ENCODE results near the gene MSL1.

MSL1 gene

GRCh38 chr17:40113110-40113906 lies 8.5 kb upstream of the MSL1 start:
- Histone ChIP-seq H3K36me3 (ENCODE audit: control insufficient read depth in 1 of 2, insufficient read depth in 2 of 2, low read length in 2 of 2) (no peaks in the 10 kb centered on the region), H3K9me3 (ENCODE audit: control insufficient read depth in 1 of 2, low read length in 2 of 2) (no peaks in the 10 kb centered on the region), H3K9ac (ENCODE audit: low read depth in 1 of 2, low read length in 2 of 2) (peak overlapping the region; percentile 65 to 70), H3K27ac (ENCODE audit: low read depth, low read length) (peak overlapping the region; percentile 69), H3K4me3 (ENCODE audit: low read depth in 1 of 2, low read length in 2 of 2) (peak overlapping the region; percentile 75), H3K27me3 (ENCODE audit: control insufficient read depth in 1 of 2, insufficient read depth in 2 of 2, low read length in 2 of 2) (no peaks in the 10 kb centered on the region), H3K4me1 (ENCODE audit: control insufficient read depth in 1 of 2, insufficient read depth in 2 of 2, low read length in 2 of 2) (peaks cover 55% of the 10 kb centered on the region in 2 donors)

GRCh38 chr17:40113907-40114245 lies 7.9 kb upstream of the MSL1 start:
- H3K4me3 ChIP-seq (ENCODE audit: low read depth in 1 of 2, low read length in 2 of 2): peak overlapping the region in 1 of 2 donors; percentile 75
- peak overlapping the region; percentile 69 for H3K27ac ChIP-seq (ENCODE audit: low read depth, low read length)
- peaks cover 50% of the 10 kb centered on the region in 2 donors for H3K4me1 ChIP-seq (ENCODE audit: control insufficient read depth in 1 of 2, insufficient read depth in 2 of 2, low read length in 2 of 2)
- no peaks in the 10 kb centered on the region for H3K27me3 ChIP-seq (ENCODE audit: control insufficient read depth in 1 of 2, insufficient read depth in 2 of 2, low read length in 2 of 2)
- no peaks in the 10 kb centered on the region for H3K9me3 ChIP-seq (ENCODE audit: control insufficient read depth in 1 of 2, low read length in 2 of 2)
- H3K36me3 ChIP-seq (ENCODE audit: control insufficient read depth in 1 of 2, insufficient read depth in 2 of 2, low read length in 2 of 2): no peaks in the 10 kb centered on the region
- peak overlapping the region; percentile 61 to 70 for H3K9ac ChIP-seq (ENCODE audit: low read depth in 1 of 2, low read length in 2 of 2)

- Histone ChIP-seq H3K9me3 (ENCODE audit: control insufficient read depth in 1 of 2, low read length in 2 of 2) (no peaks in the 10 kb centered on the region), H3K36me3 (ENCODE audit: control insufficient read depth in 1 of 2, insufficient read depth in 2 of 2, low read length in 2 of 2) (no peaks in the 10 kb centered on the region), H3K27me3 (ENCODE audit: control insufficient read depth in 1 of 2, insufficient read depth in 2 of 2, low read length in 2 of 2) (no peaks in the 10 kb centered on the region), H3K9ac (ENCODE audit: low read depth in 1 of 2, low read length in 2 of 2) (no peak overlapping the region), H3K4me3 (ENCODE audit: low read depth in 1 of 2, low read length in 2 of 2) (no peak overlapping the region), H3K4me1 (ENCODE audit: control insufficient read depth in 1 of 2, insufficient read depth in 2 of 2, low read length in 2 of 2) (peaks cover 38% of the 10 kb centered on the region in 2 donors), H3K27ac (ENCODE audit: low read depth, low read length) (no peak overlapping the region)
Observed at GRCh38 chr17:40115101-40115436, 6.7 kb upstream of the MSL1 start.

- H3K27me3 ChIP-seq (ENCODE audit: control insufficient read depth in 1 of 2, insufficient read depth in 2 of 2, low read length in 2 of 2): no peaks in the 10 kb centered on the region
- H3K9me3 ChIP-seq (ENCODE audit: control insufficient read depth in 1 of 2, low read length in 2 of 2): no peaks in the 10 kb centered on the region
- peaks cover 11 to 21% of the 10 kb centered on the region in 2 donors for H3K4me1 ChIP-seq (ENCODE audit: control insufficient read depth in 1 of 2, insufficient read depth in 2 of 2, low read length in 2 of 2)
- peaks cover 8 to 13% of the 10 kb centered on the region in 2 donors for H3K36me3 ChIP-seq (ENCODE audit: control insufficient read depth in 1 of 2, insufficient read depth in 2 of 2, low read length in 2 of 2)
- H3K27ac ChIP-seq (ENCODE audit: low read depth, low read length): peak overlapping the region; percentile 87
- peak overlapping the region; percentile 92 to 94 for H3K9ac ChIP-seq (ENCODE audit: low read depth in 1 of 2, low read length in 2 of 2)
- peak overlapping the region; percentile 92 to 98 for H3K4me3 ChIP-seq (ENCODE audit: low read depth in 1 of 2, low read length in 2 of 2)
Observed at GRCh38 chr17:40122136-40122998, 596 bp downstream of the MSL1 start.

GRCh38 chr17:40122999-40123810 lies 1.4 kb downstream of the MSL1 start:
- Histone ChIP-seq H3K9ac (ENCODE audit: low read depth in 1 of 2, low read length in 2 of 2) (peak overlapping the region; percentile 92), H3K27me3 (ENCODE audit: control insufficient read depth in 1 of 2, insufficient read depth in 2 of 2, low read length in 2 of 2) (no peaks in the 10 kb centered on the region), H3K36me3 (ENCODE audit: control insufficient read depth in 1 of 2, insufficient read depth in 2 of 2, low read length in 2 of 2) (peaks cover 8 to 20% of the 10 kb centered on the region in 2 donors), H3K4me3 (ENCODE audit: low read depth in 1 of 2, low read length in 2 of 2) (peak overlapping the region; percentile 92 to 98), H3K9me3 (ENCODE audit: control insufficient read depth in 1 of 2, low read length in 2 of 2) (no peaks in the 10 kb centered on the region), H3K4me1 (ENCODE audit: control insufficient read depth in 1 of 2, insufficient read depth in 2 of 2, low read length in 2 of 2) (peaks cover 11 to 21% of the 10 kb centered on the region in 2 donors), H3K27ac (ENCODE audit: low read depth, low read length) (peak overlapping the region; percentile 87)

- H3K9me3 ChIP-seq (ENCODE audit: control insufficient read depth in 1 of 2, low read length in 2 of 2): no peaks in the 10 kb centered on the region
- H3K4me1 ChIP-seq (ENCODE audit: control insufficient read depth in 1 of 2, insufficient read depth in 2 of 2, low read length in 2 of 2): peaks cover 11 to 21% of the 10 kb centered on the region in 2 donors
- H3K36me3 ChIP-seq (ENCODE audit: control insufficient read depth in 1 of 2, insufficient read depth in 2 of 2, low read length in 2 of 2): peaks cover 8 to 20% of the 10 kb centered on the region in 2 donors
- H3K9ac ChIP-seq (ENCODE audit: low read depth in 1 of 2, low read length in 2 of 2): peak overlapping the region; percentile 92
- H3K27ac ChIP-seq (ENCODE audit: low read depth, low read length): peak overlapping the region; percentile 87
- peak overlapping the region; percentile 92 to 98 for H3K4me3 ChIP-seq (ENCODE audit: low read depth in 1 of 2, low read length in 2 of 2)
- H3K27me3 ChIP-seq (ENCODE audit: control insufficient read depth in 1 of 2, insufficient read depth in 2 of 2, low read length in 2 of 2): no peaks in the 10 kb centered on the region
Observed at GRCh38 chr17:40123811-40124114, 2.0 kb downstream of the MSL1 start.

- Histone ChIP-seq H3K27ac (ENCODE audit: low read depth, low read length) (no peak overlapping the region), H3K4me1 (ENCODE audit: control insufficient read depth in 1 of 2, insufficient read depth in 2 of 2, low read length in 2 of 2) (peaks cover 11 to 21% of the 10 kb centered on the region in 2 donors)
Observed at GRCh38 chr17:40124279-40125141, 2.7 kb downstream of the MSL1 start.

GRCh38 chr17:40129498-40129897 lies 7.7 kb downstream of the MSL1 start:
- peaks cover 21 to 22% of the 10 kb centered on the region in 2 donors for H3K4me1 ChIP-seq (ENCODE audit: control insufficient read depth in 1 of 2, insufficient read depth in 2 of 2, low read length in 2 of 2)
- H3K27ac ChIP-seq (ENCODE audit: low read depth, low read length): no peak overlapping the region
- no peaks in the 10 kb centered on the region for H3K9me3 ChIP-seq (ENCODE audit: control insufficient read depth in 1 of 2, low read length in 2 of 2)
- peaks cover 27 to 74% of the 10 kb centered on the region in 2 donors for H3K36me3 ChIP-seq (ENCODE audit: control insufficient read depth in 1 of 2, insufficient read depth in 2 of 2, low read length in 2 of 2)
- no peaks in the 10 kb centered on the region for H3K27me3 ChIP-seq (ENCODE audit: control insufficient read depth in 1 of 2, insufficient read depth in 2 of 2, low read length in 2 of 2)
- no peak overlapping the region for H3K9ac ChIP-seq (ENCODE audit: low read depth in 1 of 2, low read length in 2 of 2)
- H3K4me3 ChIP-seq (ENCODE audit: low read depth in 1 of 2, low read length in 2 of 2): no peak overlapping the region

More at GRCh38 chr17:40124279-40125141, 2.7 kb downstream of the MSL1 start:
- Histone ChIP-seq H3K9ac (ENCODE audit: low read depth in 1 of 2, low read length in 2 of 2) (peak overlapping the region; percentile 92), H3K36me3 (ENCODE audit: control insufficient read depth in 1 of 2, insufficient read depth in 2 of 2, low read length in 2 of 2) (peaks cover 13 to 27% of the 10 kb centered on the region in 2 donors), H3K9me3 (ENCODE audit: control insufficient read depth in 1 of 2, low read length in 2 of 2) (no peaks in the 10 kb centered on the region), H3K27me3 (ENCODE audit: control insufficient read depth in 1 of 2, insufficient read depth in 2 of 2, low read length in 2 of 2) (no peaks in the 10 kb centered on the region), H3K4me3 (ENCODE audit: low read depth in 1 of 2, low read length in 2 of 2) (peak overlapping the region; percentile 92 to 98)

GRCh38 chr17:40130352-40131042 lies 8.7 kb downstream of the MSL1 start:
- Histone ChIP-seq H3K9me3 (ENCODE audit: control insufficient read depth in 1 of 2, low read length in 2 of 2) (no peaks in the 10 kb centered on the region), H3K9ac (ENCODE audit: low read depth in 1 of 2, low read length in 2 of 2) (no peak overlapping the region), H3K27ac (ENCODE audit: low read depth, low read length) (no peak overlapping the region), H3K27me3 (ENCODE audit: control insufficient read depth in 1 of 2, insufficient read depth in 2 of 2, low read length in 2 of 2) (no peaks in the 10 kb centered on the region), H3K36me3 (ENCODE audit: control insufficient read depth in 1 of 2, insufficient read depth in 2 of 2, low read length in 2 of 2) (peaks cover 37 to 84% of the 10 kb centered on the region in 2 donors), H3K4me1 (ENCODE audit: control insufficient read depth in 1 of 2, insufficient read depth in 2 of 2, low read length in 2 of 2) (peaks cover 16 to 24% of the 10 kb centered on the region in 2 donors), H3K4me3 (ENCODE audit: low read depth in 1 of 2, low read length in 2 of 2) (no peak overlapping the region)
